ENCODE measurements around the gene TBPL2. TPM values are rescaled to one million over a fixed set of nuclear protein-coding genes. Genes with fewer than 3 reads are reported as not detected.
"Not testable (repeated sequence)": the region's sequence is repeated elsewhere in the genome, so short reads cannot be mapped to it uniquely, and the experiment has no call there.

The TBPL2 gene
- total RNA-seq (2014; rRNA removed; shearing (Covaris generic)) = not detected in 2 replicates
- polyA plus RNA-seq (2015; cell fraction: cytosol; rRNA removed) = not detected in 2 replicates
- not detected in 2 replicates for polyA plus RNA-seq (2015; cell fraction: nucleus; rRNA removed)

DNA sequence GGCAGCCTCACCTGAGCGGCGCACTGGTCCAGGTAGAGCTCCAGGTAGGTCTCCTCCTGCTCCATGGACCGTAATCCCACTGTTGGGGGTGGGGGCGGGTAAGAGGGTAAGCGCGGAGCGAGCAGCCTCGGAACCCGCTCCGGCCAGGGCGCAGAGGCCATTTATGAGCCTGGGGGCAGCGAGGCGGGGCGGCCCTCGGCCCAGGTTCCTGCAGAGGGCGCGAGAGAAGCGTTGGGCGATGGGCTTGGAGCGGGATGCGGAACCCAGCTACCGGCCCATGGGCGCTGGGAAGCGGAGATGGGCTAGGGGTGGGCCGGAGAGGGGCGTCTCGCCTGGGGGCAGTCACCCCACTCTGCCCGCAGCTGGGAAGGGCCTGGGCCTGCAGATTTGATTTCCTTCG, at the start of gene TBPL2:
Gene TBPL2 (minus strand): TSS at position 232 of the 400 bp plus-strand sequence. CDS start 167 bp downstream, at position 65.
- no peak for DNase-seq (ENCODE audit: low read depth)

DNA sequence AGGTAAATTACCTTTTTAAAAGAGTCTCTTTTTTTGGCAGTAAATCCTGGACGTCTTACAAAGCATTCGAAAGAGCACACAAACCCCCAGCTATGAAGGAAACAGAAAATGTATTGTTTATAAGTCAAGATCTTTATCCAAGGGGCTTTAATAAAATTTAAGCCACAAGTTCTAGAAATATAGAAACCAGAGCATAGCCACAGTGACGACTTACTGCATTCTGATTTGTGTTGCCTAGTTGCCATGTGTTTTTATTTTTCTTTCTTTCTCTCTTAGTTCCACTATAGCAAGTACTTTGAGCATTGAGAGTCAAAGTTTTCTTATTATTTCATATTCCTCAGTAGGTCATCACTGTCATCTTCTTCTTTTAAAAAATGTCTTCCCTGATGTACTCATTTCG, 47.8 kb upstream of the TBPL2 start:
- DNase-seq (ENCODE audit: low read depth) = no peak

DNA sequence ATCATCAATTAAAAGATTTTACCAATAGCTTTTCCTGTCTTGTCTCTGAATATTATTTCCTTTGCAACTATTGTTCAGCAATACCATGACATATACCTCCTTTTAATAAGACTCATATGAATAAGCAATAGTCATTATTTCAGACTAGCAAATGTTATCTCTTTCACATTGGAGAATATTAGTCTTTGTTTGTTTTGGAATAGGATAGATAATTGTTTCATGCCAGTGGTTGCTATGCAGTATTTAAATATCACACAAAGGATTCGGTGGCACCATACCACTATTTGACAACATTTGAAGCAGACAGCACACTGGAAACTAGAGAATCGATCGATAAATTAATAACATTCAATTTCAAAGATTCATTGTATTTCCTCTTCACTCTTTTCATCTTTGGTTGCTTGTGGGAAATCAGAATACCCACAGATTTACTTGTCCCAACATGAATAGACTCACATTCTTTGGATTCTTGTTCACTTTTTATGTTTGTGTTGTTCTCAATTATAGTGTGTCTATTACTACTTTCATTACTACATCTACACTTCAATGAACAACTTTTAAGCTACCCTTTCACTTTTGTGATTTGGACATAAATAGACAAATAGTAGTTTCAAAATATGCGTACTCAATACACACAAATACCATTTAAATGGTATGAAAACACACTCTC, 42.7 kb upstream of the TBPL2 start:
- no peak for DNase-seq (ENCODE audit: low read depth)

DNA sequence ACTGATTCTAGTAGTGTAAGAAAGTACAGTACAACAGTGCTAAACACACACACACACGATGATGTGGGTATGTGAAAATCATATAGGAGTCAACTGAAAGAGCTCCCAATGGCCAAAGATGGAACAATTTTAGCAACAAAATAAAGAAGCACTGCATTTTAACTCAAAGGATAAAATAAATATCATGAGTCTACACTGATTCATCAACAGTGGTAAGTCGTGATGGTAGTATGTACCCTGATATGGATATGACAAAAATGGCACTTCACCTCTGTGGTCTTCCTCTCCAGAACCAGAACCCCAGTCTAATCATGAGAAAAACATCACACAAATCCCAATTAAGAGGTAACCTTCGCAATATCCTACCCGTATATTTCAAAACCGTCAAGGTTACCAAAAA, 41.4 kb upstream of the TBPL2 start:
- no peak for DNase-seq (ENCODE audit: low read depth)

DNA sequence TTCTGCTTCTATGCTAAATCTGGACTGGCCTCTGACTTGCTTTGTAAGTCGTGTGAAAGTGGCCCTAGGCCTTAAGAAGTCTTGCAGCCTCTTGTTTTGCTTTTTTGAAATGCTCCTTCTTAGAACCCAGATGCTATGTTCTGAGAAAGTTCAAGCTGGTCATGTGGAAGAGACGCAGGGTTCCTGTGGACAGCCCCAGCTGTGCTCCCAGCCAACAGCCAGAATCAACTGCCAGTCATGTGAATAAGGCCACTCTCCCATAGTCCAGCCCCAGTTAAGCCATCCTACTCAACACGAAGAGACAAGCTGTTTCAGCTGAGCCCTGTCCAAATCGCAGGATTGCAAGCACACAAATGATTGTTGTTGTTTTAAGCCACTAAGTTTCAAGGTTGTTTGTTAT, 37.3 kb upstream of the TBPL2 start:
- DNase-seq (ENCODE audit: low read depth) = no peak

DNA sequence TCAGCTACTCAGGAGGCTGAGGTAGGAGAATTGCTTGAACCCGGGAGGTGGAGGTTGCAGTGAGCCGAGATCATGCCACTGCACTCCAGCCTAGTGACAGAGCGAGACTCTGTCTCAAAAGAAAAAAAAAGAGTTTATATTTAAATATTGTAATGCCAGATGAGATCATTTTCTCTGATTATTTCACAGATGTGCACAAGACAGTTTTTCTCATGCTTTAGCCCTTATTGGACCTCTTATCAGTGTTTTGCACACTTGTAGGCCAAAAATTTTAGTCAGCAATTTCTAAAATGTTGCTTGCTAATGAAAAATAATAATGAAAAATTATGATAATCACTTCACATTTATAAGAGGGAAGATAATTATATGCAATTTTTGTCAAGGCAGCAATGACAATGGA, 36.0 kb upstream of the TBPL2 start:
- DNase-seq (ENCODE audit: low read depth) = not testable (repeated sequence)

DNA sequence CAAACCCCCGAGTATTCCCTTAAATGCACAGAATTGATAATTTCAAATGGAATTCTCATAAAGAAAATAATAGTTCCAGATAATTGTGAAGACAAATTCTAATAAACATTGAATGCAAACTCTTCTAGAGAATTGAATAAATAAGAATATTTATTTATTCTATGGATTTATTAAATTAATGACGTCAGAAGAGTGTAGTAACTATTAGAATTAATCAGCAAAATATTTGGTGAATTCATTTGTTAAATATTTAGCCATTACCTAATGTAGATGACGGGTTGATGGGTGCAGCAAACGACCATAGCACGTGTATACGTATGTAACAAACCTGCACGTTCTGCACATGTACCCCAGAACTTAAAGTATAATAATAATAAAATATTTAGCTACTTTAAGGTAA, 33.4 kb upstream of the TBPL2 start:
- DNase-seq (ENCODE audit: low read depth) = no peak

DNA sequence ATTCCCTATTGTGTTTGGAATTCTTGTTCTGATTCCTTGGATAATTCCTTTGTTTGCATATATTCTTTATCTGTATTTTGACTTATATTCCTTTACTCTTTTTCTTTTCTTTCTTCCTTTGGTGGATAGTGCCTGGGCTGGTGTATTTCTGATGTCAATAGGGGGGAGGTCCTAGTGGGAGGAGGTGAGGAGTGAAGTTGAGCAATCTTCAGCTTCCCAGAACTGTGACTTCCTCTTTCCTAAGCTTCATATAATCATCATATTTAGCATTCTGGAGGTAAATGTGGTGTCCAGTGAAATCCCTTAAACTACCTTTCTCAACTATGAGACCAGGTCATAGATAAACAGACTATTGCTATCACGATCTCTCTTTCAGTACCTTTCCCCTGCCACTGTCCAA, 29.6 kb upstream of the TBPL2 start:
- no peak for DNase-seq (ENCODE audit: low read depth)

DNA sequence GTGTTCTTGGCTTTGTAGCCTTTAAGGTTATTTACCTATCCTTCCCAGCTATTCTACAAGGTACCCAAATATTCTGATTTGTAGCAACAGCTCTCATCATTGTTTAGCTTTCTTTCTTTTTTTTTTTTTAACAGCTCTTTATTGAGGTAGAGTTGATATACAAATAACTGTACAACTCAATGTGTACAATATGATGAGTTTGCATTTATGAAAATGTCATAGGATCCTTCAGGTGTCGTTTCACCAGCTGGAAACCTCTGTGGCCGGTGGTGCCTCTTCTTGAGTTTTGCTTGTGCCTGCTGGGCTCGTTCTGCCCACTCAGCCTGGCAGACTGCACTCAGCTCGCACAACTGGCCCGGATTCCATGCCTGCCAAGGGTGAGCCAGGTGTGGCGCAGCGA, 26.9 kb upstream of the TBPL2 start:
- DNase-seq (ENCODE audit: low read depth) = no peak

DNA sequence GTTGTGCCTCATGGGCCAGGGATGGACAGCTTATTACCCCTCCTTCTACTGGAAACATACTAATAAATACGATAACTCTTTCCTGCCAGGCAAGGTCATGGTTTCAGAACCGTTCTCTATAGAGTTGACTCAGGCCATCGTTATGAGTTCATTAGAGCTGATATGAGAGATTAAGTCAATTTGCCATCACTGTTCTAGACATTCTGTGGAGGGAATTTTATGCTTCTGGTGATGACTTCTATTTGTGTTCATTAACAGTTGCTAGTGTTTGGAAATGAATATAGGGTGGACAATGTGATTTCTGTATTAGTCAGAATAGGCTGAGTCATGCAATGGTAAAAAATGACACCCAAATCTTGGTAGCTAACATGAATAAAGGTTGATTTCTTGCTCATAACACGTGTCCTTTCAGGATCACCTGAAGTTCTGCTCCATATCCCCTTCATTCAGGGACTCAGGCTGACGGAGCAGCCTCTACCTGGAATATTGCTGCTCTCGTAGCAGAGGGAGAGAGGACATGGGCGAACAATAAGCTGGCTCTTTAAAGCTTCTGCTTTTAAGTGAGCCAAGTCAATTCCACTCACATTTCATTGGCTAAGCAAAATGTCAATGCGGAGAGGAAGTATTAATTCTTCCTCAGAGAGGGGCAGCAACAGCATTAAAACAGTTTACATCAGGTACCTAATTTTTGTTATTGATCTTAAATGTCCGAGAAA, 18.5 kb upstream of the TBPL2 start:
- peak; percentile 85 for DNase-seq (ENCODE audit: low read depth)

DNA sequence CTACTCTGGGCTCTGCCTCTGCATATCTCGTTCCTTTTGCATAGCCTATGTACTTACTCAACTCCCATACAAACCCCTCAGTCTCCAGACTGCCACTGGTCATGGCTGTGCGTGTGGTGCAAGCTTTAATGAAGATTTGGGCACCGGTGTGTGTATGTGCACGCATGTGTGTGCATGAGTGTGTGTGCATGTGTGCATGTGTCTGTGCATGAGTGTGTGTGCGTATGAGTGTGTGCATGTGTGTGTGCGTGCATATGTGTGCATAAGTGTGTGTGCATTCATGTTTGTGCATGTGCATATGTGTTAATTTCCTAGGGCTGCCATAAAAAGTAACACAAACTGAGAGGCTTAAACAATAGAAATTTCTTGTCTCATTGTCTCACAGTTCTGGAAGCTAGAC, 17.1 kb upstream of the TBPL2 start:
- DNase-seq (ENCODE audit: low read depth) = no peak

DNA sequence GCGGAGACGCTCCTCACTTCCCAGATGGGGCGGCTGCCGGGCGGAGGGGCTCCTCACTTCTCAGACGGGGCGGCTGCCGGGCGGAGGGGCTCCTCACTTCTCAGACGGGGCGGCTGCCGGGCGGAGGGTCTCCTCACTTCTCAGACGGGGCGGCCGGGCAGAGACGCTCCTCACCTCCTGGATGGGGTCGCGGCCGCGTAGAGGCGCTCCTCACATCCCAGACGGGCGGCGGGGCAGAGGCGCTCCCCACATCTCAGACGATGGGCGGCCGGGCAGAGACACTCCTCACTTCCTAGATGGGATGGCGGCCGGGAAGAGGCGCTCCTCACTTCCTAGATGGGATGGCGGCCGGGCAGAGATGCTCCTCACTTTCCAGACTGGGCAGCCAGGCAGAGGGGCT, 16.0 kb upstream of the TBPL2 start:
- DNase-seq (ENCODE audit: low read depth) = not testable (repeated sequence)

DNA sequence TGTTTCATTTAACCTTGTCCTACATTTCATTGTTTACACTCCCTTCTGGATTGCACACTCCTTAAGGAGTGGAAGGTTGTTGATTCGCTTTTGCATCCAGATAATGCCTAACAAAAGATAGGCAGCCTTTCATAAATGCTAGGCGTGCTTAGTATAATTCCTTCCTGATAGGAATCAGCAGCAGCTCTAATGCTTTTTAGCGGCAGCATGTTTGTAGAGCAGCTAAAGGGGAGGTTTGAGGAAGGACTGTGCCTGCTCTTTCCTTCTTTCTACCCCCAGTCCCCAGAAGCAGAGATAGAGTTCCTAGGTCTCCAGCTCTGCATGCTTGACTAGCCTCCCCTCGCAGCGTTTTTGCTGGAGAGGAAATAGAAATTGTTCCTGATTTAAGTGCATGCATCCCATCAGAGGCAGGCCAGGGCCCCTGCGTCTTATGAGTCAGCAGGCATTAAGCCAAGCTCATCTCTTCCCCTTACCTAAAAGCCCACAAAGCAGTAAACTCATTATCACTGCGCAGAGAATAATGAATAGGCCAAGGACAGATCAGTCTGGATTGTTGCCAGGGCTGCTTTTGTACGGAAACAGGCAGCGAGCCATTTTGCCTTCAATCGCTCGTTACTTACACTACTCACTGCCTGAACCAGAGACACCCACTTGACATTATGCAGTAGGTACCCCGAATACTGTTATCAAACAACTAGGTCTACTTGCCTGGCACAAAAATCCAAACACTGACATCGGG, 14.0 kb upstream of the TBPL2 start:
- DNase-seq (ENCODE audit: low read depth) = peak; percentile 97

DNA sequence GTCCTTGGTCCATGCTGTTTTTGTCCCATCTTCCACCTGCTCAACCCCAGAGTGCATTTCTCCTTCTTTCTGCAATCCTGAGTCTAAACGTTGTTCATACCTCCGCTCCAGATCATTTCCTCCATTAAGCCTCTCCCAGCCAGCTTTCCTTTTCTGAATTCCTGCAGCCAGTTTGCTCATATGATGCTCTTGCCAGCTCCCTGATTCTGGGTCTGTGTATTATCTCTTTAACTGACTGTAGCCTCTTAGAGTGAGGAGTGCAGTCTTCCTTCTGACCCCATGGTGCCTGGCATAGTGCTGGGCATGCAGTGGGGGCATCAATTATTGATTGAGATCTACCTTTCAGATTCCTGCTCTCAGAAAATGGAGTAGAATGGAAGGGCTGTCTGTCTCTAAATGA, 11.5 kb upstream of the TBPL2 start:
- no peak for DNase-seq (ENCODE audit: low read depth)

DNA sequence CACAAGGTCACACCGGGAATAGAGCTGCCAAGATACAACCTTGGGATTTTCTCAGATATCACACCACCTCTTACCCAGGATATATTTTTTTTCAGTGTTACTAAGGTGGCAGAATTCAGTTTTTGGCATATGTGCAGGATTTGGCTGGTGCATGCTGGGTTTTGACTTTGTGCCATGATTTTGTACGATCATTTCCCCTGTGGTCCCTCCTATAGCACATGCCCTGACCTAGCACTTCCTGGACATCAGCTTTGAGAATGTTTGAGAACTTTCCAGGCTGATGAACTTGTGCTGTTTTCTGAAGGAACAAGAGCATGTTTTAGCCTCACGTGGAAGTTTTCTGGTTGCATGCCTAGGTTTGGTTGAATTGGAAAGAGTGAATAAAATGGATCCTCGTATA, 11.0 kb upstream of the TBPL2 start:
- peak; percentile 83 for DNase-seq (ENCODE audit: low read depth)

DNA sequence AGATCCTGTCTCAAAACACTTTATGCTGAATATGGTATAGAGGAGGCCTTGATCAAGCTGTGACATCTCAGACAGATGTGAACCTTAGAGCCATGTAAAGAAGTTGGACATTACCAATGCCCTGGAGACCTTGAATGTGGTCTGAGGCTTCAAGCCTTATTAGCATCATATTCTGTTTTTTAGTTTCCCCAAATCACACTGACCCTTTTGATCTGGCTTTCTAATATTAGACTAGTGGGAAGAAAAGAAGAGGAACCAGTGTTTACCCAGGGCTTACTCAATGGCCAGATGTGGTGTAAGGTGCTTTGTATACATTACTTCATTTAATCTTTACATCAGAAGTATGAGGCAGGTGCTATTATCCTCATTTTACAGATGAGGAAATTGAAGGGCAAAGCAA, 10.6 kb upstream of the TBPL2 start:
- DNase-seq (ENCODE audit: low read depth) = no peak

DNA sequence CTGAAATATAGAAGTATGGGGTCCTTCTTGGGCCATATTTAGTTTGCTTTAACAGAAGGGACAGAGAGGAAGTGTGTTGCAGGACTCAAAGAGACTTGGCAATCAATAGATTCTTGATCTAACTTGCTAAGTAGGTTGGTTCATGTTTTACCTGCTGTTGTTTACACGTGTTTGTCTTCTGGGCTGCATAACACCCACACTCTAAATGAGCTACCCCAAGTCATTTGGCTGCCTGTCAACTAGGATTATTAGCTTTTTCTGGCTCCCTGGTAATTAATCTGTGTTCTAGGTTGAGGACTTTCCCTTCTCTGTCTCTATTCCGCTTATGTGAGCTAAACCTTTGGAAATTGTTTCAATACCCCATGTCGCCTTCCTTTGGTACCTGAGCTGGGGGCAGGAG, 10.1 kb upstream of the TBPL2 start:
- no peak for DNase-seq (ENCODE audit: low read depth)

DNA sequence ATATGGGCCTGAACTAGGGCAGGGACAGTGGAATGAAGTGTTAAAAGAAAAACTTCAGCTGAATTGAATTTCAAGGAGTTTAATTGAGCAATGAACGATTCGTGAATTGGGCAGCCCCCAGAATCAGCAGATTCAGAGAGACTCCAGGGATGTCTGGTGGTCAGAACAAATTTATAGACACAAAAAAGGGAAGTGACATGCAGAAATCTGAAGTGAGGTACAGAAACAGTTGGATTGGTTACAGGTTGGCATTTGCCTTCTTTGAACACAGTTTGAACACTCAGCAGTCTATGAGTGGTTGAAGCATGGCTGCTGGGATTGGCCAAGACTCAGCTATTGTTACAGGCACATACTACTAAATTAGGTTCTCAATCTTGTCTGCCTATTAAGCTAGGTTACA, 9.7 kb upstream of the TBPL2 start:
- no peak for DNase-seq (ENCODE audit: low read depth)

DNA sequence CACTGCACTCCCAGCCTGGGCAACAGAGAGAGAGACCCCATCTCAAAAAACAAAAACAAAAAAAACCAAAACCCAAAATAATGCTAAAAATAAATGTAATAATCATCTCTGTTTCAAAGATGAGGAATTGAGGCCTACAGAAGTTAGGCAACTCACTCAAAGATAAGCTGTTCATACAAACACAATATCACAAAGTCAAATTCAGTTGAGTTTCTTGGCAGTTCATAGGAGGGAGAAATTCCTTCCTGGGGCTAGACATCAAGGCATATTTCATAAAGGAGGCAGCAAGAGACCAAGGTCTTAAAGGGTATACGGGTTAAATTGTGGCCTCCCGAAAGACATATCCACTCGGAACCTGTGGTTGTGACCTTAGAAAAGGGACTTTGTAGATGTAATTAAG, 8.7 kb upstream of the TBPL2 start:
- no peak for DNase-seq (ENCODE audit: low read depth)

DNA sequence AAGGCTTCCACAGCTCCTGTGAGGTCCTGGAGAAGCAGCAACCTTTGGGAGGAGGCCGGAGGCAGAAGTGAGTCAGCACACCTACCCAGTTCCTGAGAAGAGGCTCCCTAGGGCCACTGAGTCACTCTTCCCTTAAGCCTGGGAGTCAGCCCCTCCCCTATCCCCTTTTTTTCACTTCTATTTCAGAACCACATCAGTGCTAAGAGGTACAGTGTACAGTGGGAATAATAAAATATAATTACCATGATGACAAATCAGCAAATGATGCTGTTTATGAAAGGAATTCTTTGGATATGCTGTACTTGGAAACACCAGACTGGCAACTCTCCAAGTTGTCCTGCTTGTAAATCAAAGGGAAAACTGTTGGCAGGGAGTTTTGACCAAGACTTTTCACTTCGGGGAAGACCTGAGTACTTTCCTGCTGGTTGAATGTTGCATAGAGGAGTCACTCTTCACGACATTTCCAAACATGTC, 7.8 kb upstream of the TBPL2 start:
- peak; percentile 99 for DNase-seq (ENCODE audit: low read depth)

DNA sequence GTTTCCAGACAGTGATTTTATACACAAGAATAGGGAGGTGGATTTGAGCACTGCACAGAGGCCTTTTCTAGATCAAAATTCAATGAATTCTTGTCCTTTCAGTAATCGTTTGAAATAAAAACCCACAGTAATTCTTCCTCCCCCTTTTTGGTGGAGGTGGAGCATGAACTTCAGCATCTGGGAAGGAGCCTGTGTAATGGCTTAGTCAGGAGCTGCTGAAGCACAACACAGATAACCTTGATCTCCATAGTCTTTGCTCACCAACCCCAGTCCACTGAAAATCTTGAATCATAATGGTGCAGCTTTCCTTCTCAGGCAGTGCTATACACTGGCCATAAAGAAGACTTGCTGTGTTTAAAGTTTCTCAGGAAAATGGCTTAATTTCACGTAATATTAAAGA, 6.4 kb upstream of the TBPL2 start:
- peak; percentile 83 for DNase-seq (ENCODE audit: low read depth)

DNA sequence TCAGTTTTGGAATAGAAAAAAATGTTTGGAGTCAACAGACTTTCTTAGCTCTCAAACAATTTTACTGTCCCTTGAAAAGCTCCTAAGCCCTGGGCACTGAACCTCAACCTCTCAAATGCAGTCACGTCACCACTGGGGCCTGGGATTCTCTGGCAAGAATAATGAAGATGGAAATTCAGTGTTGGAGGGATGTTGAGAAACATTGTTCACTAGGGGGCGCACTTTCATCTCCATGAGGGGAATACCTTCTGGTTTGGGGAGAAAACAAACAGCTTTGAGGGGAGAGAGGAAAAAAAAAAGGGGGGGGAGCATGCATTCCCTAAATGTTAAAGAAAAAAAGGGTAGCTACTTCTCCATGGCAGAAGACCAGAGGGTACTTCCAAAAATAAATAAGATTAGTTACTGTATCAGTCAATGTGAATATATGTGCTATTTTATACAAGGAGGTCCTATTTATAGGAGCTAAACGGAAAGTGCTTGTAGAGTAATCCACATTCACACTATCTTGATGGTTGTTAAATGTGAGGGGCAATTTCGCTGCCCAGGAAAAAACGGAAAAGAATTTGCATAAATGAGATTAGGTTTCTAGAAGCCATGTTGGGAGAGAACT, 5.8 kb upstream of the TBPL2 start:
- peak; percentile 85 for DNase-seq (ENCODE audit: low read depth)

Data from HT1080 (cell line).